ENCODE measurements around the gene PIP5K1B.

GRCh38 chr9:68949271-68950000 lies 244.4 kb downstream of the PIP5K1B start:
- TF ChIP-seq CTCF (IDR thresholded peaks at IDR 0.05) (peak in 2 of 4 experiments; percentile 12 to 19), POLR2A (IDR thresholded peaks at IDR 0.05) (no peak), POLR2AphosphoS5 (IDR thresholded peaks at IDR 0.05) (no peak), EP300 (IDR thresholded peaks at IDR 0.05) (no peak)

Data from sigmoid colon (tissue), 4 donors.